Lower leg skin (tissue), 4 donors: ENCODE results near the gene MARCHF10. TPM values are rescaled to one million over a fixed set of nuclear protein-coding genes. Genes with fewer than 3 reads are reported as not detected.
"Not testable (repeated sequence)": the region's sequence is repeated elsewhere in the genome, so short reads cannot be mapped to it uniquely, and the experiment has no call there.

Experiments used
- DNase-seq, 2 donors: peaks; one replicate each; pipeline ENCODE4 v3.0.0-alpha.2; 2019; ENCODE audit warnings: low spot score in 2 of 2
- H3K4me3 ChIP-seq: fragments of 200-600 bp; sonication (generic); 2 replicates; pipeline ENCODE4 v1.5.1; 2017; ENCODE audit warnings: mild to moderate bottlenecking, low read depth; ENCODE audit not compliant: poor library complexity, severe bottlenecking
- CTCF ChIP-seq, 3 donors: fragments of 450-650 bp; IDR thresholded peaks; one replicate each; pipeline ENCODE4 v1.5.1; 2016; ENCODE audit warnings: antibody characterized with exemption in 3 of 3, mild to moderate bottlenecking in 3 of 3, moderate library complexity in 2 of 3
- POLR2A ChIP-seq, 2 donors: fragments of 450-650 bp; IDR thresholded peaks; one replicate each; pipeline ENCODE4 v1.6.1; 2016 to 2017; ENCODE audit warnings: antibody characterized with exemption in 2 of 2, mild to moderate bottlenecking in 1 of 2, moderate library complexity in 1 of 2
- WGBS, 2 donors: methylation state at CpG; one replicate each; pipeline ENCODE4 v1.1.5; 2018; 5-methylcytosine and 5-hydroxymethylcytosine counted together
- intact Hi-C: fragments of 100-400 bp; cut with DNase I; formaldehyde crosslinking; loops from one replicate; pipeline ENCODE4 v1.15.0; 2023; ENCODE audit warnings: low total_unique reads
- total RNA-seq, 4 donors: library from RNA; depleted of rRNA; stranded (reverse); fragments of >200 nt; gene quantifications; one replicate each; pipeline ENCODE4 v1.1.0, GENCODE V29; 2016

The MARCHF10 gene
- total RNA-seq, 4 donors from 2014 or later: not detected

GRCh38 chr17:62696256-62696655, 111.9 kb downstream of the MARCHF10 start:
- no peak for DNase-seq
- intact Hi-C loops: no loop called here
- no peak overlapping the region for H3K4me3 ChIP-seq
- 68 to 75% methylated on average over 10 of the region's 10 CpGs for WGBS, 2 donors
- TF ChIP-seq POLR2A (IDR thresholded peaks at IDR 0.05) (no peak), CTCF (IDR thresholded peaks at IDR 0.05) (no peak)

- intact Hi-C loops, DNase-seq, H3K4me3 ChIP-seq: not testable (repeated sequence)
- WGBS, 2 donors: 79% methylated on average over 5 of the region's 5 CpGs
These were observed 112.9 kb downstream of the MARCHF10 start for GRCh38 chr17:62695093-62695738.

GRCh38 chr17:62693616-62694409, 114.3 kb downstream of the MARCHF10 start:
- intact Hi-C loops: no loop called here
- no peak for DNase-seq
- TF ChIP-seq POLR2A (IDR thresholded peaks at IDR 0.05): no peak
- no peak for TF ChIP-seq CTCF (IDR thresholded peaks at IDR 0.05)
- 44 to 55% methylated on average over 13 of the region's 19 CpGs for WGBS, 2 donors
- no peak overlapping the region for H3K4me3 ChIP-seq

GRCh38 chr17:62692721-62693431, 115.2 kb downstream of the MARCHF10 start:
- WGBS, 2 donors: 66 to 76% methylated on average over 13 to 14 of the region's 14 CpGs
- no peak for DNase-seq

GRCh38 chr17:62692159-62692651, 115.9 kb downstream of the MARCHF10 start:
- TF ChIP-seq POLR2A (IDR thresholded peaks at IDR 0.05): no peak
- no peak for TF ChIP-seq CTCF (IDR thresholded peaks at IDR 0.05)
- 92% methylated on average over 16 to 20 of the region's 20 CpGs for WGBS, 2 donors
- intact Hi-C loops: no loop called here

More at GRCh38 chr17:62692721-62693431, 115.2 kb downstream of the MARCHF10 start:
- no peak overlapping the region for H3K4me3 ChIP-seq
- intact Hi-C loops: no loop called here
- TF ChIP-seq POLR2A (IDR thresholded peaks at IDR 0.05) (no peak), CTCF (IDR thresholded peaks at IDR 0.05) (no peak)

GRCh38 chr17:62691589-62691915, 116.6 kb downstream of the MARCHF10 start:
- WGBS, 2 donors: 89 to 93% methylated on average over 8 of the region's 8 CpGs
- H3K4me3 ChIP-seq, intact Hi-C loops, DNase-seq: not testable (repeated sequence)

More at GRCh38 chr17:62692159-62692651, 115.9 kb downstream of the MARCHF10 start:
- DNase-seq: no peak
- no peak overlapping the region for H3K4me3 ChIP-seq
